ENCODE data around the gene ADAMTSL1. TPM values are rescaled to one million over a fixed set of nuclear protein-coding genes. Genes with fewer than 3 reads are reported as not detected.

Gene ADAMTSL1
- total RNA-seq, 1 experiment from 2014 or later, result 1.2 TPM

GRCh38 chr9:18688581-18689565 lies 214.9 kb downstream of the ADAMTSL1 start:
- Histone ChIP-seq H3K9ac (ENCODE audit: extremely low read depth, insufficient read length, low read length) (no peak overlapping the region), H2BK12ac (ENCODE audit: insufficient read length, low read depth, low read length) (no peak overlapping the region), H3K4ac (ENCODE audit: low read depth, low read length) (no peak overlapping the region), H2BK20ac (ENCODE audit: low read depth, low read length, poor library complexity, severe bottlenecking) (no peak overlapping the region), H3K23ac (ENCODE audit: insufficient read length, low read depth, low read length) (no peak overlapping the region), H4K5ac (ENCODE audit: insufficient read length, low read depth, low read length) (no peak overlapping the region), H2AFZ (ENCODE audit: low read length) (no peak overlapping the region), H3K9me3 (ENCODE audit: control insufficient read depth, low read depth, low read length) (no peaks in the 10 kb centered on the region), H3K18ac (ENCODE audit: insufficient read length, low read depth, low read length) (no peak overlapping the region), H4K8ac (replicated peaks; ENCODE audit: insufficient read length, low read depth, low read length) (no peak overlapping the region), H3K79me1 (ENCODE audit: insufficient read depth, low read depth, low read length, poor library complexity, severe bottlenecking) (no peaks in the 10 kb centered on the region), H2AK5ac (ENCODE audit: insufficient read length, low read length) (no peak overlapping the region), H4K91ac (ENCODE audit: insufficient read length, low read depth, low read length) (no peak overlapping the region), H3K56ac (ENCODE audit: insufficient read length, low read depth, low read length) (no peak overlapping the region), H3T11ph (ENCODE audit: low read length) (no peak overlapping the region), H2BK120ac (ENCODE audit: low read depth, low read length, poor library complexity, severe bottlenecking) (no peak overlapping the region), H3K14ac (ENCODE audit: insufficient read depth, low read length) (no peak overlapping the region), H3K27me3 (ENCODE audit: insufficient read depth, low read length) (no peaks in the 10 kb centered on the region), H3K79me2 (ENCODE audit: insufficient read depth, low read length) (no peaks in the 10 kb centered on the region), H4K20me1 (ENCODE audit: control insufficient read depth, insufficient read depth, insufficient read length) (no peaks in the 10 kb centered on the region), H3K27ac (ENCODE audit: insufficient read length, low read depth, low read length) (no peak overlapping the region), H3K4me1 (ENCODE audit: insufficient read depth, low read length) (no peaks in the 10 kb centered on the region), H2BK15ac (ENCODE audit: low read depth, low read length) (no peak overlapping the region), H3K23me2 (ENCODE audit: insufficient read length, low read depth, low read length, poor library complexity, severe bottlenecking) (no peaks in the 10 kb centered on the region), H2BK5ac (ENCODE audit: insufficient read length, low read length) (no peak overlapping the region), H3K4me2 (ENCODE audit: insufficient read depth, insufficient read length, low read length) (no peak overlapping the region)
- no CpG with 5 or more reads among the region's 6 CpGs for WGBS (ENCODE audit: extremely low coverage, insufficient read length, low lambda C conversion rate)
- Mint-ChIP-seq H3K4me3 (no peak overlapping the region), H3K4me1 (no peaks in the 10 kb centered on the region), H3K36me3 (ENCODE audit: insufficient read depth in 1 of 3, low read depth in 3 of 3) (peaks cover 0 to 3% (median 1%) of the 10 kb centered on the region in 3 experiments; a peak in 3 of 7 replicates), H3K9me3 (peaks cover 2 to 3% of the 10 kb centered on the region in 2 experiments), H3K27ac (no peak overlapping the region), H3K27me3 (ENCODE audit: low read depth) (no peaks in the 10 kb centered on the region)
- no peak for TF ChIP-seq CTCF (conservative IDR thresholded peaks at IDR 0.05)
- no peak for DNase-seq

Data from H9 (cell line).